Ovary (tissue), 9 donors: ENCODE measurements around the gene KDF1. TPM values are rescaled to one million over a fixed set of nuclear protein-coding genes. Genes with fewer than 3 reads are reported as not detected.
"Not testable (repeated sequence)": the region's sequence is repeated elsewhere in the genome, so short reads cannot be mapped to it uniquely, and the experiment has no call there.

Experiments
- DNase-seq, 5 donors: peaks; one replicate each; pipeline ENCODE4 v3.0.0-alpha.2; 2019 to 2020
- H3K27ac ChIP-seq, 2 donors: fragments of 200-600 bp; one replicate each; pipeline versions ENCODE4 v1.5.1 to v1.8.0; 2019 to 2022
- H3K27me3 ChIP-seq: fragments of 200-600 bp; one replicate; pipeline ENCODE4 v1.8.0; 2022
- H3K36me3 ChIP-seq: fragments of 200-600 bp; sonication (generic); one replicate; pipeline ENCODE4 v1.5.1; 2019
- H3K4me1 ChIP-seq: one replicate; pipeline ENCODE4 v1.8.1; 2013; ENCODE audit warnings: mild to moderate bottlenecking, moderate library complexity; ENCODE audit not compliant: insufficient read depth
- H3K4me3 ChIP-seq: fragments of 200-600 bp; sonication (generic); one replicate; pipeline ENCODE4 v1.5.1; 2017
- H3K9me3 ChIP-seq, 2 donors: fragments of 200-600 bp in 1 of 2; sonication (generic) in 1 of 2; one replicate each; pipeline versions ENCODE4 v1.5.1 to v1.8.1; 2013 to 2019; ENCODE audit warnings: mild to moderate bottlenecking in 1 of 2, moderate library complexity in 1 of 2
- EP300 ChIP-seq: sonication (generic); formaldehyde crosslinking; IDR thresholded peaks from one replicate; pipeline ENCODE4 v1.6.1; 2017; ENCODE audit warnings: antibody characterized with exemption
- POLR2A ChIP-seq: fragments of 450-650 bp; IDR thresholded peaks from one replicate; pipeline ENCODE4 v1.6.1; 2017; ENCODE audit warnings: antibody characterized with exemption, mild to moderate bottlenecking, moderate library complexity
- WGBS, 3 donors: extraction: QIAGEN DNeasy Blood & Tissue Kit in 1 of 3; methylation state at CpG; one replicate each; pipeline versions ENCODE4 v1.1.5 to v1.1.7; 2013 to 2017; 5-methylcytosine and 5-hydroxymethylcytosine counted together
- intact Hi-C, 4 donors: fragments of 100-400 bp; cut with DNase I; formaldehyde crosslinking; loops; one replicate each; pipeline versions ENCODE4 v1.11.0 to v1.15.1; 2022 to 2023
- polyA plus RNA-seq, 2 donors: library from polyadenylated mRNA; stranded (reverse); fragments of 200-250 nt in 1 of 2; fragments of 350-450 nt in 1 of 2; fragmentation: Illumina TruSeq in 1 of 2; extraction: RNeasy Lipid Tissue Mini Kit (QIAGEN cat#74804) in 1 of 2; gene quantifications; one replicate each; pipeline ENCODE4 v1.2.3, GENCODE V29; 2013 to 2014
- total RNA-seq, 7 donors: library from RNA; depleted of rRNA in 2 of 7; stranded (reverse); fragments of >200 nt in 2 of 7; fragmentation: NEBNext Ultra II Directional in 3 of 7; extraction: Animal tissue kit (Norgen Biotek cat#: 25700) in 3 of 7; gene quantifications; one replicate each; pipeline versions ENCODE4 v1.1.0 to v1.2.4, GENCODE V29; 2016 to 2023
- TF ChIP-seq, protein P1 (sequence below), 3 donors: fragments of 450-650 bp in 2 of 3; fragments of 200-600 bp in 1 of 3; IDR thresholded peaks; one replicate each; pipeline versions ENCODE4 v1.5.1 to v1.8.0; 2016 to 2022; ENCODE audit warnings: antibody characterized with exemption in 3 of 3, mild to moderate bottlenecking in 1 of 3
- donor health status: DM: no; HTN: no; CAD: no; lungs with moderate emphysema.
- donor health status: DM: no; HTN: no; CAD: no.
- donor health status: Bipolar disorder and iron deficiency.
- donor health status: DM: yes; HTN: yes; CAD: no.
- donor health status: DM: no; HTN: no; CAD: no.
- donor health status: DM: yes; HTN: yes; CAD: no.

The KDF1 gene
- total and polyA plus RNA-seq, 9 donors = 0.08 to 11.0 (median 0.60) TPM; not detected in 4

DNA sequence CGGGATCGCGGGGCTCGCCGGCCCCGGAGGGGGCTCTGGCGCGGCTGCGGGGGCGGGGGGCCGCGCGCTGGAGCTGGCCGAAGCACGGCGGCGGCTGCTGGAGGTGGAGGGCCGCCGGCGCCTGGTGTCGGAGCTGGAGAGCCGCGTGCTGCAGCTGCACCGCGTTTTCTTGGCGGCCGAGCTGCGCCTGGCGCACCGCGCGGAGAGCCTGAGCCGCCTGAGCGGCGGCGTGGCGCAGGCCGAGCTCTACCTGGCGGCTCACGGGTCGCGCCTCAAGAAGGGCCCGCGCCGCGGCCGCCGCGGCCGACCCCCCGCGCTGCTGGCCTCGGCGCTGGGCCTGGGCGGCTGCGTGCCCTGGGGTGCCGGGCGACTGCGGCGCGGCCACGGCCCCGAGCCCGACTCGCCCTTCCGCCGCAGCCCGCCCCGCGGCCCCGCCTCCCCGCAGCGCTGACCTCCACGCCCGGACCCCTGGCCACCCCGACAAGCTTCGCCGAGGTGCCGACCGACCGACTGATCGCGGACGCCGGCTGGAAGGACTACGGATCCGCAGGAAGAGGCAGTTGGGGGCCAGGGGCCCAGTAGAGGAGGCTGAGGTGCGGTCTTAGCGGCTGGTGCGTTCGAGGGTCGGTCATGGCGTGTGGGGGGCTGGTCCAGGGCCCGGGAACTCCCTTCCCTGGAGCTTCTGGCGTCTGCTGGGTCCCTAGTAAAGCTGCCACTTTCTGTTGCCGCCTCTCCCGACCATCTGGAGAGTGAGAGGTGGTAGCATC lies 33.9 kb upstream of the KDF1 start:
- intact Hi-C loops = no loop called here
- peak in 2 of 5 donors; percentile 40 to 50 for DNase-seq
- TF ChIP-seq POLR2A = no peak
- TF ChIP-seq, protein P1, sequence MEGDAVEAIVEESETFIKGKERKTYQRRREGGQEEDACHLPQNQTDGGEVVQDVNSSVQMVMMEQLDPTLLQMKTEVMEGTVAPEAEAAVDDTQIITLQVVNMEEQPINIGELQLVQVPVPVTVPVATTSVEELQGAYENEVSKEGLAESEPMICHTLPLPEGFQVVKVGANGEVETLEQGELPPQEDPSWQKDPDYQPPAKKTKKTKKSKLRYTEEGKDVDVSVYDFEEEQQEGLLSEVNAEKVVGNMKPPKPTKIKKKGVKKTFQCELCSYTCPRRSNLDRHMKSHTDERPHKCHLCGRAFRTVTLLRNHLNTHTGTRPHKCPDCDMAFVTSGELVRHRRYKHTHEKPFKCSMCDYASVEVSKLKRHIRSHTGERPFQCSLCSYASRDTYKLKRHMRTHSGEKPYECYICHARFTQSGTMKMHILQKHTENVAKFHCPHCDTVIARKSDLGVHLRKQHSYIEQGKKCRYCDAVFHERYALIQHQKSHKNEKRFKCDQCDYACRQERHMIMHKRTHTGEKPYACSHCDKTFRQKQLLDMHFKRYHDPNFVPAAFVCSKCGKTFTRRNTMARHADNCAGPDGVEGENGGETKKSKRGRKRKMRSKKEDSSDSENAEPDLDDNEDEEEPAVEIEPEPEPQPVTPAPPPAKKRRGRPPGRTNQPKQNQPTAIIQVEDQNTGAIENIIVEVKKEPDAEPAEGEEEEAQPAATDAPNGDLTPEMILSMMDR (IDR thresholded peaks at IDR 0.05) = no peak
- no peak for TF ChIP-seq EP300
- Histone ChIP-seq H3K9me3 (no peaks in the 10 kb centered on the region), H3K27ac (no peak overlapping the region), H3K4me3 (peak overlapping the region; percentile 67), H3K36me3 (no peaks in the 10 kb centered on the region), H3K4me1 (peaks cover 7% of the 10 kb centered on the region), H3K27me3 (no peaks in the 10 kb centered on the region)
- WGBS, 3 donors = 1 to 2% (median 1%) methylated on average over 21 to 97 of the region's 97 CpGs

DNA sequence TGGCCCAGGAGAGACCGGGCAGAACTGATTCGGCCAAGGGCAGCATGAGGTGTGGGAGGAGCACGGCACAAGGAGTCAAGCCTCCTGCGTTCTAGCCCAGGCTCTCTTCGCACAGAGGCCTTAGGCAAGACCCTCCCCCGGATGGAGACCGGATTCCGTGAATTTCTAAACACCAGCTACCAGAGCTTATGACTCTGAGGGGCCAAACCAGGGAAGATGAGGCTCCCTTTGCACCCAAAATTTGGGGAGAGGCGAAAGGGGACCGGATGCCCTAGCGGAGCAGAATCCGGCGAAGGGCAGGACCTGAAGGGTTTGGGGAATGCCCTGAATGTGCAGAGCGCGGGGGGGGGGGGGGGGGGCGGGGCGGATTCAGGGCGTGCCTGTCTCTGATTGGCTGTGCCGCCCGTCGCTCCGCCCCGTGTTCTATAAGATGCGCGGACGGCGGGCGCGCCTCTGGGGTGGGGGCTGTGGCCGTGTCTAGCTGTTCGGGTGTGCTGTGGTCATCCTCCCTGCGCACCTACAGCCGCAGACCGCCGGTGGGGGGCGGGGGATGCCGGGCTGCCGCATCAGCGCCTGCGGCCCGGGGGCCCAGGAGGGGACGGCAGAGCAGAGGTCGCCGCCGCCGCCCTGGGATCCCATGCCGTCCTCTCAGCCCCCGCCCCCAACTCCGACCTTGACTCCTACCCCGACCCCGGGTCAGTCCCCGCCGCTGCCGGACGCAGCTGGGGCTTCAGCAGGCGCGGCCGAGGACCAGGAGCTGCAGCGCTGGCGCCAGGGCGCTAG lies 33.2 kb upstream of the KDF1 start, which contains the start of gene TRNP1:
TSS of gene TRNP1 (plus strand) at position 456 of the 783 bp plus-strand sequence. CDS start at position 551, 95 bp downstream.
- H3K4me3 ChIP-seq = peak within 1 kb of the TSS; percentile 67
- intact Hi-C loops = no loop called here
- no peaks in the 10 kb centered on the region for H3K36me3 ChIP-seq
- no peak within 1 kb of the TSS for H3K27ac ChIP-seq
- TF ChIP-seq, protein P1 (IDR thresholded peaks at IDR 0.05) = no peak
- no peak for TF ChIP-seq POLR2A
- no peak for TF ChIP-seq EP300
- no peaks in the 10 kb centered on the region for H3K27me3 ChIP-seq
- H3K9me3 ChIP-seq = no peaks in the 10 kb centered on the region
- peak in 3 of 5 donors; percentile 43 to 68 (median 60) for DNase-seq
- peaks cover 6% of the 10 kb centered on the region for H3K4me1 ChIP-seq
- WGBS, 3 donors = 0 to 1% (median 1%) methylated on average over 15 to 61 of the region's 61 CpGs

DNA sequence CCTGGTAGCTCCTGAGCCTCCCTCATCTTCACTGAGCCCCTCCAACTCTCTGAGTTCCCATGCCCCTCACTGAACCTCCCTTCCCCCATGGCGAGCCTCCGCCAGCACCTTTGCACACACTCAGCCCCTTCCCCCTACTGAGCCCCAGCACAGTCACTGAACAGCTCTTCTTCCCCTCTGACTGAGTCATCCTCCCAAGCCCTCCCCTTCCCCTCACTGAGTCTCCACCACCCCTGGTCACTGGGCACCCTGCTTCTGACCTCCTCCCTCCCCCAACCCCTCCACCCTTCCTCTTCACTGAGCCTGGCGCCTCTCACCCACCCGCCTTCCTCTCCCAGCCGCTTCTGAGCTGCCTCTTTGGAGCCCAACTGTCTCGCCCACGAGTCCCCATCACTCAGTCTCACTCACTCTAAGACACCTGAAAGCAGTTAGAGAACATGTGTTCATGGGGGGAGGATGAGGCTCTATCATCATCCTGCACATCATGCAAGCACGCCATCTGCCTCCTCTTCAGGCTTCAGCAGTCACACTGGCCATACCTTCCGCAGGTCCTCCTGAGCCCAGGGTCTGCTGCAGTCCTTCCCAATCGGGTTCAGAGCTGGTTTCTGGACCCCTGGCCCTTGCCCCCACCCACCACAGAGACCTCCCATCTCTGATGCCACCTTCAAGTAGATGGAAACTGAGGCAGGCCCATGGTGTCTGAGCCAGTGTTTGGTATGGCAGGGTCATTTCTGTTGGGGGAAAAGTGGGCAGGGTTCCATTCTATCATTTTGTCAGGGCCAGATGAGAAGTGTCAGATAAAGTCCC lies 31.2 kb upstream of the KDF1 start:
- Histone ChIP-seq H3K4me1 (peaks cover 2% of the 10 kb centered on the region), H3K36me3 (no peaks in the 10 kb centered on the region), H3K4me3 (no peak overlapping the region), H3K9me3 (no peaks in the 10 kb centered on the region), H3K27me3 (no peaks in the 10 kb centered on the region), H3K27ac (no peak overlapping the region)
- 38 to 41% (median 39%) methylated on average over 10 of the region's 10 CpGs for WGBS, 3 donors
- TF ChIP-seq, protein P1 (IDR thresholded peaks at IDR 0.05) = no peak
- no peak for TF ChIP-seq EP300
- TF ChIP-seq POLR2A = no peak
- no peak for DNase-seq
- intact Hi-C loops = no loop called here

DNA sequence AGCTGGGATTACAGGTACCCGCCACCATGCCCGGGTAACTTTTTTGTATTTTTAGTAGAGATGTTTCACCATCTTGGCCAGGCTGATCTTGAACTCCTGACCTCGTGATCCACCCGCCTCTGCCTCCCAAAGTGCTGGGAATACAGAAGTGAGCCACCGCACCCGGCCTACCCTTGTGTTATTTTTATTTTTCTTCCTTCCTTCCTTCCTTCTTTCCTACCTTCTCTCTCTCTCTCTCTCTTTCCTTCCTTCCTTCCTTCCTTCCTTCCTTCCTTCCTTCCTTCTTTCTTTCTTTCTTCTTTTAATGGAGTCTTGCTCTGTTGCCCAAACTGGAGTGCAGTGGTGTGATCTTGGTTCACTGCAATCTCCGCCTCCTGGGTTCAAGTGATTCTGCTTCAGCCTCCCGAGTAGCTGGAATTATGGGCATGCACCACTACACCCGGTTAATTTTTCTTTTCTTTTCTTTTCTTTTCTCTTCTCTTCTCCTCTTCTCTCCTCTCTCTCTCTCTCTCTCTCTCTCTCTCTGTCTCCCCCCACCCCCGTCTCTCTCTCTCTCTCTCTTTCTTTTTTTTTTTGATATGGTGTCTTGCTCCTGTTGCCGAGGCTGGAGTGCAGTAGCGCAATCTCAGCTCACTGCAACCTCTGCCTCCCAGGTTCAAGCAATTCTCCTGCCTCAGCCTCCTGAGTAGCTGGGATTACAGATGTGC lies 29.3 kb upstream of the KDF1 start:
- H3K27ac ChIP-seq, H3K9me3 ChIP-seq, H3K4me1 ChIP-seq, H3K36me3 ChIP-seq, DNase-seq, H3K27me3 ChIP-seq, intact Hi-C loops, H3K4me3 ChIP-seq: not testable (repeated sequence)
- WGBS, 3 donors = 68 to 78% (median 70%) methylated on average over 12 of the region's 12 CpGs
